B cell (primary cell): ENCODE results near the gene THADA. TPM values are rescaled to one million over a fixed set of nuclear protein-coding genes. Genes with fewer than 3 reads are reported as not detected.

Experiments
- ATAC-seq: fragments of 200-7000 bp; cut with Tn5 transposase; one replicate; pipeline ENCODE4 v1.10.0; 2021; ENCODE audit warnings: low read depth, mild to moderate bottlenecking, moderate number of reproducible peaks, moderate library complexity
- CTCF ChIA-PET: fragments of 350-600 bp; sonication (Branson Sonifier 250); formaldehyde crosslinking; loops from one replicate; lab custom pipeline; 2021; ENCODE audit warnings: antibody characterized with exemption, inconsistent platforms; lab: Charles Lee
- POLR2A ChIA-PET: fragments of 350-600 bp; sonication (Branson Sonifier 250); formaldehyde crosslinking; loops from one replicate; lab custom pipeline; 2021; ENCODE audit warnings: antibody characterized with exemption; lab: Charles Lee
- DNase-seq: peaks from one replicate; pipeline ENCODE4 v3.0.0; 2013
- H2AFZ ChIP-seq: 2 replicates; pipeline ENCODE4 v1.6.1; 2012; ENCODE audit warnings: mild to moderate bottlenecking, low read depth, low read length; ENCODE audit not compliant: insufficient read depth, poor library complexity, severe bottlenecking
- H3K27ac ChIP-seq, 2 donors: 1 replicate in 1 of 2; 2 replicates in 1 of 2; pipeline ENCODE4 v1.5.1; 2012 to 2013; ENCODE audit warnings: low read length in 2 of 2, mild to moderate bottlenecking in 2 of 2, moderate library complexity in 1 of 2
- H3K27me3 ChIP-seq, 4 experiments: fragments of 200-600 bp in 1 of 4; sonication (generic) in 1 of 4; replicated peaks in 1 of 4; 1 replicate in 2 of 4; 2 replicates in 2 of 4; pipeline versions ENCODE4 v1.6.1 to v1.7.0; 2013 to 2016; ENCODE audit warnings: low read length in 3 of 4, mild to moderate bottlenecking in 2 of 4, mixed read lengths in 1 of 4, moderate library complexity in 1 of 4; ENCODE audit not compliant: insufficient read depth in 4 of 4, control insufficient read depth in 3 of 4; ENCODE audit errors: control extremely low read depth in 1 of 4
- H3K36me3 ChIP-seq, 2 experiments: replicated peaks in 1 of 2; 1 replicate in 1 of 2; 2 replicates in 1 of 2; pipeline versions ENCODE4 v1.6.1 to v1.7.1; 2013; ENCODE audit warnings: low read length in 1 of 2; ENCODE audit not compliant: insufficient read depth in 2 of 2, control insufficient read depth in 1 of 2; ENCODE audit errors: control extremely low read depth in 1 of 2, extremely low read depth in 1 of 2
- H3K4me1 ChIP-seq, 2 donors: fragments of 200-600 bp in 1 of 2; sonication (generic) in 1 of 2; 1 replicate in 1 of 2; 2 replicates in 1 of 2; pipeline versions ENCODE4 v1.5.1 to v1.6.1; 2013 to 2017; ENCODE audit warnings: low read length in 2 of 2; ENCODE audit not compliant: control insufficient read depth in 2 of 2, insufficient read depth in 2 of 2
- H3K4me2 ChIP-seq: replicated peaks from 2 replicates; pipeline ENCODE3; 2012; ENCODE audit warnings: mild to moderate bottlenecking, low read depth, low read length; ENCODE audit not compliant: poor library complexity, severe bottlenecking
- H3K4me3 ChIP-seq, 5 experiments: fragments of 200-600 bp in 1 of 5; sonication (generic) in 1 of 5; 1 replicate in 3 of 5; 2 replicates in 2 of 5; pipeline versions ENCODE4 v1.5.1 to v1.7.0; 2011 to 2016; ENCODE audit warnings: low read length in 4 of 5, mild to moderate bottlenecking in 4 of 5, low read depth in 2 of 5, control low read depth in 1 of 5, moderate library complexity in 1 of 5; ENCODE audit not compliant: insufficient read depth in 1 of 5; ENCODE audit errors: control extremely low read depth in 1 of 5, extremely low read depth in 1 of 5
- H3K79me2 ChIP-seq: fragments of 200-600 bp; sonication (generic); one replicate; pipeline ENCODE4 v1.6.0; 2016; ENCODE audit warnings: low read length; ENCODE audit not compliant: control insufficient read depth, insufficient read depth
- H3K9ac ChIP-seq: fragments of 200-600 bp; sonication (generic); 2 replicates; pipeline ENCODE4 v1.6.1; 2017; ENCODE audit warnings: mild to moderate bottlenecking, low read length, moderate library complexity
- H3K9me3 ChIP-seq, 3 donors: one replicate each; pipeline versions ENCODE4 v1.6.1 to v1.7.1; 2013; ENCODE audit warnings: low read length in 2 of 3; ENCODE audit not compliant: control insufficient read depth in 2 of 3, insufficient read depth in 1 of 3; ENCODE audit errors: control extremely low read depth in 1 of 3
- H4K20me1 ChIP-seq: 2 replicates; pipeline ENCODE4 v1.6.0; 2012; ENCODE audit warnings: mild to moderate bottlenecking, low read length; ENCODE audit not compliant: insufficient read depth, control insufficient read depth, poor library complexity, severe bottlenecking
- H3K27ac Mint-ChIP-seq: one replicate; pipeline ENCODE4 v1.8.0; 2021; ENCODE audit warnings: mixed read lengths
- H3K27me3 Mint-ChIP-seq: one replicate; pipeline ENCODE4 v1.8.0; 2021; ENCODE audit warnings: mixed read lengths
- H3K4me1 Mint-ChIP-seq: one replicate; pipeline ENCODE4 v1.8.0; 2021; ENCODE audit warnings: mixed read lengths
- H3K4me3 Mint-ChIP-seq: one replicate; pipeline ENCODE4 v1.8.0; 2021; ENCODE audit warnings: mixed read lengths
- H3K9me3 Mint-ChIP-seq: one replicate; pipeline ENCODE4 v1.8.0; 2022; ENCODE audit warnings: mixed read lengths; ENCODE audit not compliant: insufficient read depth
- CTCF ChIP-seq: fragments of 200-600 bp; IDR thresholded peaks from one replicate; pipeline ENCODE4 v1.8.0; 2022; ENCODE audit warnings: antibody characterized with exemption, mild to moderate bottlenecking
- EZH2 ChIP-seq: IDR thresholded peaks from 2 replicates; pipeline ENCODE4 v1.6.1; 2012; ENCODE audit warnings: borderline replicate concordance, low read depth, mild to moderate bottlenecking, moderate library complexity, low read length; ENCODE audit not compliant: insufficient read depth, poor library complexity, severe bottlenecking
- WGBS: methylation state at CpG from one replicate; pipeline ENCODE4 v1.1.5; 2013; ENCODE audit warnings: missing lambda C conversion rate; ENCODE audit not compliant: insufficient coverage; 5-methylcytosine and 5-hydroxymethylcytosine counted together
- intact Hi-C: fragments of 100-400 bp; cut with micrococcal nuclease; formaldehyde crosslinking; loops from one replicate; pipeline ENCODE4 v1.10.0; 2022
- polyA plus RNA-seq: library from polyadenylated mRNA; depleted of rRNA; stranded (reverse); fragments of >200 nt; gene quantifications from 2 replicates; pipeline ENCODE4 v1.2.3, GENCODE V29; 2012
- total RNA-seq, 2 donors: library from RNA; stranded (reverse); fragments of 120-200 nt in 1 of 2; gene quantifications; 1 replicate in 1 of 2; 2 replicates in 1 of 2; pipeline versions ENCODE4 v1.2.3 to v1.2.4, GENCODE V29; 2013 to 2022

The THADA gene
- total and polyA plus RNA-seq, 2 donors (not counting 1 experiment from before 2014, with no cell fraction given): 17.6 to 48.5 TPM

- ChIA-PET CTCF (interaction anchor here (0.6 to 2.9 kb wide), 5 partner anchors 11 to 930 kb away, joined by 3 to 33 read pairs (median 7); no protein-coding TSS in a partner anchor), POLR2A (no interaction called here)
- intact Hi-C loops: no loop called here
- Histone ChIP-seq H3K27ac (peak overlapping the region in 1 of 2 donors; percentile 47), H2AFZ (no peak overlapping the region), H3K27me3 (no peaks in the 10 kb centered on the region), H3K36me3 (peaks cover 7 to 52% of the 10 kb centered on the region in 2 experiments), H3K9ac (no peak overlapping the region), H3K4me2 (no peak overlapping the region), H3K9me3 (no peaks in the 10 kb centered on the region), H3K4me3 (no peak overlapping the region), H3K79me2 (no peaks in the 10 kb centered on the region), H4K20me1 (no peaks in the 10 kb centered on the region), H3K4me1 (peaks cover 3 to 7% of the 10 kb centered on the region in 2 donors)
- Mint-ChIP-seq H3K4me1 (peaks cover 12% of the 10 kb centered on the region), H3K4me3 (peak overlapping the region; percentile 5), H3K27ac (peak overlapping the region; percentile 28), H3K27me3 (no peaks in the 10 kb centered on the region), H3K9me3 (no peaks in the 10 kb centered on the region)
- TF ChIP-seq CTCF: no peak
- no peak for TF ChIP-seq EZH2
- ATAC-seq (no peak), DNase-seq (no peak)
These were observed 29.4 kb downstream of the THADA start for GRCh38 chr2:43566461-43566729.

GRCh38 chr2:43563679-43564078 is 32.2 kb downstream of the THADA start:
- Histone ChIP-seq H3K4me1 (peaks cover 3 to 7% of the 10 kb centered on the region in 2 donors), H2AFZ (no peak overlapping the region), H3K27ac (no peak overlapping the region), H3K4me3 (no peak overlapping the region), H3K9me3 (no peaks in the 10 kb centered on the region), H4K20me1 (no peaks in the 10 kb centered on the region), H3K27me3 (no peaks in the 10 kb centered on the region), H3K9ac (no peak overlapping the region), H3K36me3 (peaks cover 2 to 44% of the 10 kb centered on the region in 2 experiments), H3K79me2 (no peaks in the 10 kb centered on the region), H3K4me2 (no peak overlapping the region)
- no peaks in the 10 kb centered on the region for H3K27me3 Mint-ChIP-seq
- WGBS: no CpG with 5 or more reads among the region's 2 CpGs
- no peak for ATAC-seq
- CTCF ChIA-PET: interaction anchor here (0.9 to 2.3 kb wide), 3 partner anchors 13 to 22 kb away, joined by 3 to 17 read pairs (median 4); no protein-coding TSS in a partner anchor
- DNase-seq: no peak
- intact Hi-C loops: no loop called here
- no peak overlapping the region for H3K4me3 Mint-ChIP-seq
- no peak overlapping the region for H3K27ac Mint-ChIP-seq
- no peak for TF ChIP-seq EZH2
- no peak for TF ChIP-seq CTCF
- POLR2A ChIA-PET: no interaction called here
- H3K4me1 Mint-ChIP-seq: peaks cover 12% of the 10 kb centered on the region
- H3K9me3 Mint-ChIP-seq: no peaks in the 10 kb centered on the region
